Upper lobe of right lung (tissue), 1 donor: Measurements from ENCODE around the gene GABRB1. TPM values are rescaled to one million over a fixed set of nuclear protein-coding genes. Genes with fewer than 3 reads are reported as not detected.

ENCODE experiments used
- ATAC-seq: fragments of 200-7000 bp; cut with Tn5 transposase; one replicate; pipeline ENCODE4 v1.9.1; 2020; ENCODE audit warnings: mild to moderate bottlenecking, moderate library complexity
- DNase-seq: peaks from one replicate; pipeline ENCODE4 v3.0.0-alpha.2; 2020
- H3K27ac ChIP-seq: fragments of 200-600 bp; one replicate; pipeline ENCODE4 v1.8.0; 2022
- H3K27me3 ChIP-seq: fragments of 200-600 bp; one replicate; pipeline ENCODE4 v1.8.0; 2022; ENCODE audit warnings: mild to moderate bottlenecking
- H3K36me3 ChIP-seq: fragments of 200-600 bp; one replicate; pipeline ENCODE4 v1.8.0; 2022
- H3K4me1 ChIP-seq: fragments of 200-600 bp; one replicate; pipeline ENCODE4 v1.8.0; 2022
- H3K4me3 ChIP-seq: fragments of 200-600 bp; one replicate; pipeline ENCODE4 v1.8.0; 2022; ENCODE audit warnings: mild to moderate bottlenecking
- H3K9me3 ChIP-seq: fragments of 200-600 bp; one replicate; pipeline ENCODE4 v1.8.0; 2022
- CTCF ChIP-seq: fragments of 200-600 bp; IDR thresholded peaks from one replicate; pipeline ENCODE4 v1.8.0; 2022; ENCODE audit warnings: antibody characterized with exemption
- intact Hi-C: fragments of 100-400 bp; cut with DNase I; formaldehyde crosslinking; loops from one replicate; pipeline ENCODE4 v1.11.0; 2022
- total RNA-seq: library from RNA; stranded (reverse); fragmentation: NEBNext Ultra II Directional; extraction: Animal tissue kit (Norgen Biotek cat#: 25700); gene quantifications from one replicate; pipeline ENCODE4 v1.2.1, GENCODE V29; 2021
- donor health status: DM: no; HTN: yes; CAD: no; lungs with severe emphysema.

GABRB1 gene
- total RNA-seq, 1 donor from 2014 or later, result not detected

GRCh38 chr4:47050761-47051725, 19.7 kb downstream of the GABRB1 start:
- no peaks in the 10 kb centered on the region for H3K9me3 ChIP-seq
- no peak overlapping the region for H3K4me3 ChIP-seq
- no peak for ATAC-seq
- TF ChIP-seq CTCF, result no peak
- no peak for DNase-seq
- H3K36me3 ChIP-seq, result no peaks in the 10 kb centered on the region
- H3K27me3 ChIP-seq, result no peaks in the 10 kb centered on the region
- H3K27ac ChIP-seq, result no peak overlapping the region
- no peaks in the 10 kb centered on the region for H3K4me1 ChIP-seq
- intact Hi-C loops, result no loop called here

- no peaks in the 10 kb centered on the region for H3K9me3 ChIP-seq
- H3K27me3 ChIP-seq, result no peaks in the 10 kb centered on the region
- H3K4me3 ChIP-seq, result no peak overlapping the region
- DNase-seq, result no peak
- H3K4me1 ChIP-seq, result no peaks in the 10 kb centered on the region
- no peak for ATAC-seq
- no peaks in the 10 kb centered on the region for H3K36me3 ChIP-seq
- no peak overlapping the region for H3K27ac ChIP-seq
- intact Hi-C loops, result no loop called here
- TF ChIP-seq CTCF, result no peak
Measured at GRCh38 chr4:47053485-47053884, 22.1 kb downstream of the GABRB1 start.

- Histone ChIP-seq H3K9me3 (no peaks in the 10 kb centered on the region), H3K27ac (no peak overlapping the region), H3K27me3 (no peaks in the 10 kb centered on the region), H3K36me3 (no peaks in the 10 kb centered on the region), H3K4me1 (no peaks in the 10 kb centered on the region), H3K4me3 (no peak overlapping the region)
- intact Hi-C loops, result no loop called here
- ATAC-seq, result no peak
- TF ChIP-seq CTCF, result no peak
- DNase-seq, result no peak
Measured at GRCh38 chr4:47054130-47054529, 22.8 kb downstream of the GABRB1 start.

GRCh38 chr4:47057991-47058390, 26.6 kb downstream of the GABRB1 start:
- Histone ChIP-seq H3K4me1 (no peaks in the 10 kb centered on the region), H3K4me3 (no peak overlapping the region), H3K27me3 (no peaks in the 10 kb centered on the region), H3K9me3 (no peaks in the 10 kb centered on the region), H3K27ac (no peak overlapping the region), H3K36me3 (no peaks in the 10 kb centered on the region)
- no peak for ATAC-seq
- DNase-seq, result no peak
- intact Hi-C loops, result no loop called here
- TF ChIP-seq CTCF, result no peak

GRCh38 chr4:47060561-47060960, 29.2 kb downstream of the GABRB1 start:
- TF ChIP-seq CTCF, result no peak
- DNase-seq, result no peak
- intact Hi-C loops, result no loop called here
- Histone ChIP-seq H3K27me3 (no peaks in the 10 kb centered on the region), H3K4me1 (no peaks in the 10 kb centered on the region), H3K4me3 (no peak overlapping the region), H3K36me3 (no peaks in the 10 kb centered on the region), H3K27ac (no peak overlapping the region), H3K9me3 (no peaks in the 10 kb centered on the region)
- ATAC-seq, result no peak
